Trophoblast cell (in vitro differentiated cells and primary cell): ENCODE results near the gene CTDSPL.

Experiments used
- DNase-seq, 2 donors: peaks; one replicate each; pipeline ENCODE4 v3.0.0-alpha.2; 2016
- H2AFZ ChIP-seq: 2 replicates; pipeline ENCODE4 v1.6.1; 2013; ENCODE audit warnings: low read length, moderate library complexity, mild to moderate bottlenecking; ENCODE audit not compliant: insufficient read depth, poor library complexity
- H2AK5ac ChIP-seq: 2 replicates; pipeline ENCODE4 v1.6.1; 2013; ENCODE audit warnings: mild to moderate bottlenecking, low read length
- H2BK120ac ChIP-seq: 2 replicates; pipeline ENCODE4 v1.6.1; 2013; ENCODE audit warnings: low read length, mild to moderate bottlenecking, moderate library complexity; ENCODE audit not compliant: insufficient read depth, poor library complexity
- H2BK12ac ChIP-seq: 2 replicates; pipeline ENCODE4 v1.6.1; 2013; ENCODE audit warnings: mild to moderate bottlenecking, low read length, moderate library complexity
- H2BK5ac ChIP-seq: 2 replicates; pipeline ENCODE4 v1.6.1; 2013; ENCODE audit warnings: low read length, low read depth, moderate library complexity, mild to moderate bottlenecking; ENCODE audit not compliant: poor library complexity
- H3K14ac ChIP-seq: 2 replicates; pipeline ENCODE4 v1.6.1; 2013; ENCODE audit warnings: mild to moderate bottlenecking, low read length
- H3K18ac ChIP-seq: 2 replicates; pipeline ENCODE4 v1.6.1; 2013; ENCODE audit warnings: mild to moderate bottlenecking, low read length
- H3K23ac ChIP-seq: 2 replicates; pipeline ENCODE4 v1.6.1; 2013; ENCODE audit warnings: low read length
- H3K27ac ChIP-seq: 2 replicates; pipeline ENCODE4 v1.5.1; 2013; ENCODE audit warnings: low read depth, mild to moderate bottlenecking, inconsistent platforms, low read length, moderate library complexity
- H3K27me3 ChIP-seq: 2 replicates; pipeline ENCODE4 v1.6.1; 2013; ENCODE audit warnings: inconsistent platforms, mild to moderate bottlenecking, low read length, moderate library complexity; ENCODE audit not compliant: insufficient read depth
- H3K36me3 ChIP-seq, 2 experiments: 1 replicate in 1 of 2; 2 replicates in 1 of 2; pipeline ENCODE4 v1.6.1; 2013; ENCODE audit warnings: low read length in 2 of 2, mild to moderate bottlenecking in 2 of 2, moderate library complexity in 1 of 2; ENCODE audit not compliant: insufficient read depth in 2 of 2, control insufficient read depth in 1 of 2
- H3K4ac ChIP-seq: 2 replicates; pipeline ENCODE4 v1.6.1; 2013; ENCODE audit warnings: low read depth, mild to moderate bottlenecking, low read length, moderate library complexity
- H3K4me1 ChIP-seq, 2 experiments: 1 replicate in 1 of 2; 2 replicates in 1 of 2; pipeline ENCODE4 v1.6.1; 2013; ENCODE audit warnings: low read length in 2 of 2, mild to moderate bottlenecking in 2 of 2, moderate library complexity in 1 of 2; ENCODE audit not compliant: insufficient read depth in 2 of 2, control insufficient read depth in 1 of 2
- H3K4me2 ChIP-seq: 2 replicates; pipeline ENCODE4 v1.6.1; 2013; ENCODE audit warnings: inconsistent platforms, mild to moderate bottlenecking, low read length, moderate library complexity
- H3K4me3 ChIP-seq: 2 replicates; pipeline ENCODE4 v1.5.1; 2013; ENCODE audit warnings: mild to moderate bottlenecking, low read depth, low read length, inconsistent platforms
- H3K79me1 ChIP-seq: one replicate; pipeline ENCODE4 v1.6.1; 2013; ENCODE audit warnings: low read length
- H3K79me2 ChIP-seq: 2 replicates; pipeline ENCODE4 v1.6.1; 2013; ENCODE audit warnings: low read length, mild to moderate bottlenecking; ENCODE audit not compliant: control insufficient read depth, insufficient read depth, poor library complexity
- H3K9ac ChIP-seq: 2 replicates; pipeline ENCODE4 v1.6.1; 2013; ENCODE audit warnings: mild to moderate bottlenecking, low read length
- H3K9me3 ChIP-seq: 2 replicates; pipeline ENCODE4 v1.6.1; 2013; ENCODE audit warnings: low read depth, mild to moderate bottlenecking, control low read depth, inconsistent platforms, low read length; ENCODE audit not compliant: insufficient read depth
- H4K12ac ChIP-seq: 2 replicates; pipeline ENCODE4 v1.6.1; 2013; ENCODE audit warnings: low read depth, mild to moderate bottlenecking, low read length, moderate library complexity
- H4K8ac ChIP-seq: 2 replicates; pipeline ENCODE4 v1.6.1; 2013; ENCODE audit warnings: low read depth, mild to moderate bottlenecking, low read length, moderate library complexity
- H4K91ac ChIP-seq: one replicate; pipeline ENCODE4 v1.6.1; 2013; ENCODE audit warnings: low read depth, mild to moderate bottlenecking, low read length, moderate library complexity
- WGBS: extraction: QIAGEN DNeasy Blood & Tissue Kit; methylation state at CpG from one replicate; pipeline ENCODE4 v1.1.7; 2013; ENCODE audit warnings: missing lambda C conversion rate; ENCODE audit not compliant: insufficient read length, insufficient coverage; ENCODE audit errors: extremely low coverage; 5-methylcytosine and 5-hydroxymethylcytosine counted together

Gene CTDSPL

GRCh38 chr3:37993067-37993455 lies 131.4 kb downstream of the CTDSPL start:
- WGBS = no CpG with 5 or more reads among the region's 8 CpGs
- no peak overlapping the region for H4K8ac ChIP-seq

GRCh38 chr3:37993460-37993819 lies 131.8 kb downstream of the CTDSPL start:
- Histone ChIP-seq H4K91ac (no peak overlapping the region), H3K14ac (no peak overlapping the region), H3K4ac (no peak overlapping the region), H2BK12ac (no peak overlapping the region), H3K27ac (no peak overlapping the region), H3K79me2 (peaks cover 3% of the 10 kb centered on the region), H3K9me3 (peaks cover 3% of the 10 kb centered on the region), H3K27me3 (no peaks in the 10 kb centered on the region), H2AFZ (no peak overlapping the region), H3K79me1 (peaks cover 7% of the 10 kb centered on the region), H3K23ac (no peak overlapping the region), H4K8ac (peak overlapping the region; percentile 79), H3K9ac (no peak overlapping the region), H3K4me2 (peak overlapping the region; percentile 93), H3K18ac (no peak overlapping the region), H3K4me1 (peaks cover 6 to 11% of the 10 kb centered on the region in 2 experiments), H3K4me3 (no peak overlapping the region), H4K12ac (no peak overlapping the region), H2AK5ac (no peak overlapping the region), H2BK120ac (no peak overlapping the region), H2BK5ac (no peak overlapping the region), H3K36me3 (no peaks in the 10 kb centered on the region)
- no CpG with 5 or more reads among the region's 6 CpGs for WGBS
- no peak for DNase-seq

More at GRCh38 chr3:37993067-37993455, 131.4 kb downstream of the CTDSPL start:
- Histone ChIP-seq H3K27me3 (no peaks in the 10 kb centered on the region), H2AK5ac (no peak overlapping the region), H4K91ac (no peak overlapping the region), H2AFZ (no peak overlapping the region), H2BK5ac (no peak overlapping the region), H3K23ac (no peak overlapping the region), H3K79me2 (peaks cover 3% of the 10 kb centered on the region), H3K36me3 (no peaks in the 10 kb centered on the region), H3K4me2 (no peak overlapping the region), H3K18ac (no peak overlapping the region), H3K27ac (no peak overlapping the region), H3K4me1 (peaks cover 5 to 8% of the 10 kb centered on the region in 2 experiments), H2BK120ac (no peak overlapping the region), H3K4ac (no peak overlapping the region), H4K12ac (no peak overlapping the region), H3K9me3 (peaks cover 3% of the 10 kb centered on the region), H3K79me1 (peaks cover 5% of the 10 kb centered on the region), H3K14ac (no peak overlapping the region), H3K4me3 (no peak overlapping the region), H2BK12ac (no peak overlapping the region), H3K9ac (no peak overlapping the region)
- DNase-seq = no peak

- Histone ChIP-seq H2BK5ac (no peak overlapping the region), H3K14ac (peak overlapping the region; percentile 75), H3K9me3 (peaks cover 3% of the 10 kb centered on the region), H3K4me1 (peaks cover 9 to 15% of the 10 kb centered on the region in 2 experiments), H3K18ac (peak overlapping the region; percentile 19), H2BK120ac (peak overlapping the region; percentile 9), H3K27ac (no peak overlapping the region), H2AFZ (peak overlapping the region; percentile 13), H4K12ac (peak overlapping the region; percentile 76), H3K4me3 (peak overlapping the region; percentile 78), H4K8ac (peak overlapping the region; percentile 79), H4K91ac (peak overlapping the region; percentile 52), H3K23ac (no peak overlapping the region), H3K36me3 (no peaks in the 10 kb centered on the region), H3K79me2 (peaks cover 6% of the 10 kb centered on the region), H3K79me1 (peaks cover 10% of the 10 kb centered on the region), H3K9ac (peak overlapping the region; percentile 89), H2BK12ac (no peak overlapping the region), H2AK5ac (no peak overlapping the region), H3K27me3 (no peaks in the 10 kb centered on the region), H3K4ac (no peak overlapping the region), H3K4me2 (peak overlapping the region; percentile 93)
- peak; percentile 50 to 62 for DNase-seq
- WGBS = no CpG with 5 or more reads among the region's 49 CpGs
These were observed 132.3 kb downstream of the CTDSPL start for GRCh38 chr3:37993820-37994638.

- Histone ChIP-seq H3K23ac (no peak overlapping the region), H3K36me3 (peaks cover 0 to 2% of the 10 kb centered on the region in 2 experiments)
- WGBS = no CpG with 5 or more reads among the region's 2 CpGs
These were observed 132.9 kb downstream of the CTDSPL start for GRCh38 chr3:37994639-37994972.

More at GRCh38 chr3:37994639-37994972, 132.9 kb downstream of the CTDSPL start:
- Histone ChIP-seq H3K14ac (no peak overlapping the region), H2AK5ac (no peak overlapping the region), H3K27me3 (no peaks in the 10 kb centered on the region), H3K9me3 (peaks cover 3% of the 10 kb centered on the region), H3K4me1 (peaks cover 9 to 19% of the 10 kb centered on the region in 2 experiments), H3K27ac (no peak overlapping the region), H3K4me2 (peak overlapping the region; percentile 93), H4K91ac (no peak overlapping the region), H3K79me1 (peaks cover 12% of the 10 kb centered on the region), H2BK120ac (no peak overlapping the region), H4K12ac (no peak overlapping the region), H4K8ac (no peak overlapping the region), H3K4ac (no peak overlapping the region), H3K18ac (no peak overlapping the region), H3K9ac (no peak overlapping the region), H3K79me2 (peaks cover 6% of the 10 kb centered on the region), H2AFZ (peak overlapping the region; percentile 13), H3K4me3 (no peak overlapping the region), H2BK12ac (no peak overlapping the region), H2BK5ac (no peak overlapping the region)
- no peak for DNase-seq
